ENCODE data around the gene PTPRE. TPM values are rescaled to one million over a fixed set of nuclear protein-coding genes. Genes with fewer than 3 reads are reported as not detected.
A peak's percentile ranks its signal among the peaks of the same experiment; 100 is the strongest.

PTPRE gene
- total RNA-seq, 1 experiment from 2014 or later, result 1.5 TPM

DNA sequence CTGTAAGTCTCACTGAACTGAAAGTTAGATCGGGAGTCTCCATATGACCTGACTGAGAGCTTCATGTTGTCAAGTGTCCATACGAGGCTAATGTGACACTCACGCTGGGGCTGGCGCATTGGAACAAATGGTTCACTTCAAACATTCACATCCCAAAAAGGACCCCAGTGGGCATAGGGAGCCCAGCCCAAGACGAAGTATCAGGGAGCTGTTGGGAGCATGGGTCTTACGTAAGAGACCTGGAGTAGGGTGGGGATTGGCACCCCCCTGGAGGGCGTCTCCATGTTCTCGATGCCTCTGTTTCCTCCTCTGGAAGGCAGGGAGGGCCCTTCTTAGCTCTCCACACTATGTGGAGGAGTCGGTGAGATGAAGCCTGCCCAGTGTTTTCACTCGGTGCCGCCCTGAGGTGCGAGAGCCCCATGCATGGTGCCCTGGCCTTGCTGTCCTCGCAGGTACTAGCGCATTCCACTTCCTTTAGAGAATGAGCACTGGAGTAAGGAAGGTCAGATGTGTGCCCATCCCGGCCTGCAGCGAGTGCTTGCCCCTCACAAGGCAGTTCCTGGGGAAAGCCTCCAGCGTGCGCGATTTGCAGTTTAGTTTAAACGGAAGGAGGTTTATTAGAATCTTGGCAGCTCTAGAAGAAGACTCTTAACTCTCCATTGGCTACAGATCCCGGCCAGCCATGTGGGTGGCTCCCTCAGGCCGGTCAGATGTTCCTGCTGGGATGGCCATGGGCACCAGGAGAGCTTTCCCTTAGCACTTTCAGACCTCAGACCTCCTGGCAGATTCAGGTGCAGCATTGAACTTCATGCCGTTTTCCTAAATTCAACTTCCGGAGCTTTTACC lies 64.4 kb downstream of the PTPRE start:
- no peaks in the 10 kb centered on the region for H3K9me3 ChIP-seq (replicated peaks)
- no peak for DNase-seq (ENCODE audit: low read depth in 1 of 2, low spot score in 2 of 2)
- H3K27ac ChIP-seq, result no peak overlapping the region
- H3K4me3 ChIP-seq, result no peak overlapping the region
- no peaks in the 10 kb centered on the region for H3K36me3 ChIP-seq
- no peaks in the 10 kb centered on the region for H3K27me3 ChIP-seq (replicated peaks)
- peaks cover 17% of the 10 kb centered on the region for H3K4me1 ChIP-seq (replicated peaks)

DNA sequence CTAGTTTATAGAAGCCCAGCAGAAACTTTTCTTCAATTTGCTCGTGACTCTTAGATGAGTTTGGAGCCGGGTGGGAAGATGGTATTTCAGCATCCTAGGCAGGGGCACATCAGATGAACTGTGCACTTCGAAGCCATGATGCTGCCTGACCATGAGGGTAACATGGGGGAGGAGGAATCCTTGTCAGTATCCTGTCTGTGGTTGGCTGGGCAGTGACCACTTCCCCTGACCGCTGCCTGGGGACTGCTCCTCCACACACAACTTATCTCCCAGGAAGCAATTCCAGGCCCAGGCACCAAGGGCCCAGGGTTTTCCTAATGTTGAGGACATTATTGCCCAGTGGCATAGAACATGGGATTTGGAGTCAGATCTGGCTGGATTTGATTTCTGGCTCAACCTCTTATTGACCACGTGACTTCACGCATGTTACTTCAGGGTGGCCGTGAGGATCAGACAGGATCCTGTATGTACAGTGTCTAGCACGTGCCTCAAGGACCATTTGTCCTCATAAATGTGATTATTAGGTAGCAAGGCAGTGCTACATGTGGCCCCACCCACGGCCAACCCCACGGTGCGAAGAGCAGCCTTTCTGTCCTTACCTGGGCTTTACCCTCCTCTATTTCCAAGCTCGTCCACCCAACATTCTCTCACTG lies 65.2 kb downstream of the PTPRE start:
- Histone ChIP-seq H3K27me3 (replicated peaks) (no peaks in the 10 kb centered on the region), H3K27ac (no peak overlapping the region), H3K4me3 (no peak overlapping the region), H3K36me3 (no peaks in the 10 kb centered on the region), H3K9me3 (replicated peaks) (no peaks in the 10 kb centered on the region), H3K4me1 (replicated peaks) (peaks cover 24% of the 10 kb centered on the region)
- DNase-seq (ENCODE audit: low read depth in 1 of 2, low spot score in 2 of 2), result no peak

DNA sequence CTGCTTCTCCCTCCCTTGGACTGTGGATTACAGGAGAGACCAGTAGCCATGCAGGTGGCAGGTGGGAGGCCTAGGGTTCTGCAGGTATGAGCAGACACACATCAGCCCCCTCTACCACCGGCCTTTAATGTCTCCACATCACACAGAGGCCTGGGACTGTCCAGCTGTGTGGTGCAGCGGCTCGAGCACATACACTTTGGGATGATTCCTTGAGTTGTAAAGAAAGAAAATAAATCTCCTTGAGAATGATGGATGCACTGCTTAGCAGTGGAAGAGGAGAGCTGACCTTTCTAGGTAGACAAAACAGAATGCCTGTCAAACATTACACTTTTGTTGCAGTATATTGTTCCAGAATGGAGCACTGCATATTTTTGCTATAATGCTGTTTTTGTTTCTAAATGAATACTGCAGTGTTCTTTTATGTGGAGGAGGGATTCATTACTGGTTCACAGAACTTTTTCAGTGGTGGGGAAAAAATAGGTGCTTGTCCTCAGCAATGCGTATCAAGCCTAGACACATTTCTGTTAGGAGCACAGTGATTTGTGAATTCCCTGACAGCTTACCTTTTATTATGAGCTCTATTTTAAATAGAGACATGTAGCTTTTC lies 66.0 kb downstream of the PTPRE start:
- H3K36me3 ChIP-seq, result no peaks in the 10 kb centered on the region
- H3K9me3 ChIP-seq (replicated peaks), result no peaks in the 10 kb centered on the region
- no peak overlapping the region for H3K4me3 ChIP-seq
- H3K27me3 ChIP-seq (replicated peaks), result no peaks in the 10 kb centered on the region
- DNase-seq (ENCODE audit: low read depth in 1 of 2, low spot score in 2 of 2), result no peak
- H3K4me1 ChIP-seq (replicated peaks), result peaks cover 30% of the 10 kb centered on the region
- H3K27ac ChIP-seq, result no peak overlapping the region

DNA sequence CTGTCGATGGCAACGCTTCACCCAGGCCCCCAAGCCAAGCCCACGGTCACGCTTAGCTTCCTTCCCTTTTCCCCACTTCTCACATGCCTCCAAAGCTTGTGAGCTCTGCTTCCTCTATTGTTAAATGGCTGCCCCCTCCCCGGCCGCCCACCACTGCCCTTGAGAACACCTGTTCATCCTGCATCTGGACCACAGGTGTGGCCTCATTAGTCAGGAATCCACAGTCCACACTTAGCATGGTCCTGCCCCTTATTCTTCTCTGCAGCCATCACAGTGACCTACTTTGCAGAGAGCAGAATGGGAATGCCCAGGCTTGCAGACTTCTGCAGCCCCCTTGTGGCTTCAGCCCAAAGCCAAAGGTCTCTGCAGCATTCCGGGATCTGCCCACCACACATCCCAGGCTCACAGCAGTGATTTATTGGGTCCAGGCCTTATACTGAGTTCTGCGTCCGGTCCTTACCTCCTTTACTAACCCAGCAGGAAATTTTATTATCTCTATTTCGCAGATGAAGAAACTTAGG lies 66.9 kb downstream of the PTPRE start:
- H3K36me3 ChIP-seq, result no peaks in the 10 kb centered on the region
- no peak overlapping the region for H3K27ac ChIP-seq
- no peak for DNase-seq (ENCODE audit: low read depth in 1 of 2, low spot score in 2 of 2)
- no peaks in the 10 kb centered on the region for H3K27me3 ChIP-seq (replicated peaks)
- no peak overlapping the region for H3K4me3 ChIP-seq
- H3K4me1 ChIP-seq (replicated peaks), result peaks cover 26% of the 10 kb centered on the region
- H3K9me3 ChIP-seq (replicated peaks), result no peaks in the 10 kb centered on the region

DNA sequence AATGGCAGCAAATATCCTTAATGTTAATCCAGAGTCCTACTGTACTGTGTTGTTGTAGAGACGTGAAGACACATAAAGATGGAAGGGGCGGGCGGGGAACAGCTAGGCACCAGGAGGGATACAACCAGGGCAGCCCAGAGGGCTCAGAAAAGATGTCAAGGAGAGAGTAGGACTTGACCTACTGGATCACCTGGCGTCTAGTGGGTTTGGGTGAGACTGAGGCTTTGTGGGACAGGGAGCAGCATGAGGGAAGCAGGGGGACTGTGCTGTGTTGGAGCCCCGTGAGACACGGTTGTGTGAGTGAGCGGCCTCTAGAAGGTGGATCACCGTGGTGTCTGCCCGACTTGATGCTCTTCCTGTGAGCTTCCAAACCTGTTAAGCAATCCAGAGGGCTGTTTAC lies 68.0 kb downstream of the PTPRE start:
- Histone ChIP-seq H3K9me3 (replicated peaks) (0 out of 2 replicates have a peak, but pooled peaks cover 1% of the 10 kb centered on the region), H3K36me3 (no peaks in the 10 kb centered on the region), H3K4me1 (replicated peaks) (peaks cover 22% of the 10 kb centered on the region), H3K4me3 (no peak overlapping the region), H3K27ac (no peak overlapping the region), H3K27me3 (replicated peaks) (no peaks in the 10 kb centered on the region)
- no peak for DNase-seq (ENCODE audit: low read depth in 1 of 2, low spot score in 2 of 2)

DNA sequence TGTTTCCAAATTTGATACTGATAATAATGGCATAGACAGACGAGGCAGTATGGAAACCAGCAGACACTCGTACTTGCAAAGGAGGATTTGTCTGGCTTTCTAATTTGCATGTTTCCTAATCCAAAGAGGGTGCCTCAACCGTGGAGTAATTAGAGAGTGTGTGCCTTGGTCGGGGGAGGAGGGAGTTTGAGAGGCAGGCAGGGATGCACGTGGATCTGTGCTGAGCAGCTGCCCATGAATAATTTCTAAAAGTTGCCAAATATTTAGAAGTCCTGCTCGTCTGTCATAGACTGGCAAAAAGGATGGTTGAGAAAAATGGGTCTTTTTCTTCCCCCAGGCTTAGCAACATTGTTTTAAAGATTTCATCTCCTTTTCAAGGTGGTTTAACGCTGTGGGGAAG lies 69.4 kb downstream of the PTPRE start:
- Histone ChIP-seq H3K4me3 (no peak overlapping the region), H3K9me3 (replicated peaks) (peaks cover 3% of the 10 kb centered on the region; the same call in 1 of the 2 replicates), H3K27me3 (replicated peaks) (no peaks in the 10 kb centered on the region), H3K4me1 (replicated peaks) (peaks cover 22% of the 10 kb centered on the region), H3K36me3 (no peaks in the 10 kb centered on the region), H3K27ac (no peak overlapping the region)
- no peak for DNase-seq (ENCODE audit: low read depth in 1 of 2, low spot score in 2 of 2)

DNA sequence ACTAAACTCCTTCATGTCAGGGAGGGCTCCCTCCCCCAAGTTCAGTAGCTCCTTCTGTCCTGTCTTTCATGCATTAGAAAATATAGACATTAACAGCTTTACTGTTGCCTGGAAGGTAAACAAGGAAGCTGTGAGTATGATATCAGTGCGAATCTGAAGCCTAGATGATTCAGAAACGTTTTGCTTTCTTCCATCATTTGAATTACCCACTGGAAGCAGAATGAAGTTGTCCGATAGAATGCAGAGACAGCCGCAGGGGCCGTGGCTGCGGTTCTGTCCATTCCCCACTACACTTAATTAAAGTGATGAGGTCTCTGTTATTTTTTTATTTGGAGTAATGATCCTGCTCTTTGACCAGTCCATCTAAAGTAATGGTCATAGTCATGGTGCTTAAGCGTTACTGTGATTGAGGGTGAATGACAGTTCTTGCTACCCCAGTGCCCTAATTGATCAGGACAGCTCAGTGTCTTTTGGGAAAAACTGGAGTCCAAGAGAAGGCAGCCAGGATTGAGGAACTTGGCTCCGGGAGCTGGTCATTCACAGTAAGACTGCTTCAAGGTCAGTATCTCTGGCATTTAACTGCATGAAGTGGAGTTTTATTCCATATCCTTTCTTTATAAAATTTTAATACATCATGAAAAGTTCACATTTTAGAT lies 69.9 kb downstream of the PTPRE start:
- Histone ChIP-seq H3K36me3 (no peaks in the 10 kb centered on the region), H3K4me3 (no peak overlapping the region), H3K9me3 (replicated peaks) (peaks cover 3% of the 10 kb centered on the region; the same call in 1 of the 2 replicates), H3K4me1 (replicated peaks) (peaks cover 22% of the 10 kb centered on the region), H3K27me3 (replicated peaks) (no peaks in the 10 kb centered on the region), H3K27ac (peak overlapping the region; percentile 70)
- DNase-seq (ENCODE audit: low read depth in 1 of 2, low spot score in 2 of 2), result no peak

DNA sequence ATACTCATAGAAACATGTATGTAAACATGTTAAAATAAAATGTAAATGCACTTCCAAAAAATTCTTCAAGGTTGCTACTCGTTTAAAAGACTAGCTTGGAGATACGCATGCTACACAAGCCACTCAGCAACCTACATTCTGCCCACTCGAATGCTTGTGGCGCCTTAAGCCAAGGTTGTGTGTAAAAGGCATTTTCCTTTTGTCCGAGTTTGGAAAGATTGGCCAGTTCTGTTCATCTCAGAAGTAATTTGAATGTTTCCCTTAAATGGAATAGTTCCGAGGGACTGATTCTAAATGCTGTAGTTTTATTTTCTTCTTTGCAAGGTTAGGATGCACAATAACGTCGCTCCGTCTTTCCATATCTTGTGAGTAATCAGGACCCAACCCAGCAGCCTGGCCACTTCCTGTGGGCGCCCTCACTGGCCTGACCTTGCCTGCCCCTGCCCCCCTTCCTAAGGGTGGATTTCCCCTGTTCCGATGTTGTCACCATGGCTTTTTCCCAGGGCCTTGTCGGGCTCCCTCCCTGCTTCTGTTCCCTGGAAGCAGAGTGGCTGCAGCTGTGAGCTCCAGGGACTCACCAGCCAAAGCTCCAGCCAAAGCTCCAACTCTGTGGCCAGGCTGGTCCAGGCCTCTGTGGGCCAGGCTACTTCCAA lies 70.6 kb downstream of the PTPRE start:
- H3K9me3 ChIP-seq (replicated peaks), result peaks cover 3% of the 10 kb centered on the region; the same call in 1 of the 2 replicates
- H3K4me3 ChIP-seq, result peak overlapping the region; percentile 13; the same call in 1 of the 2 replicates
- no peaks in the 10 kb centered on the region for H3K36me3 ChIP-seq
- peaks cover 22% of the 10 kb centered on the region for H3K4me1 ChIP-seq (replicated peaks)
- DNase-seq (ENCODE audit: low read depth in 1 of 2, low spot score in 2 of 2), result peak; percentile 71 to 72
- H3K27ac ChIP-seq, result peak overlapping the region; percentile 70
- no peaks in the 10 kb centered on the region for H3K27me3 ChIP-seq (replicated peaks)

DNA sequence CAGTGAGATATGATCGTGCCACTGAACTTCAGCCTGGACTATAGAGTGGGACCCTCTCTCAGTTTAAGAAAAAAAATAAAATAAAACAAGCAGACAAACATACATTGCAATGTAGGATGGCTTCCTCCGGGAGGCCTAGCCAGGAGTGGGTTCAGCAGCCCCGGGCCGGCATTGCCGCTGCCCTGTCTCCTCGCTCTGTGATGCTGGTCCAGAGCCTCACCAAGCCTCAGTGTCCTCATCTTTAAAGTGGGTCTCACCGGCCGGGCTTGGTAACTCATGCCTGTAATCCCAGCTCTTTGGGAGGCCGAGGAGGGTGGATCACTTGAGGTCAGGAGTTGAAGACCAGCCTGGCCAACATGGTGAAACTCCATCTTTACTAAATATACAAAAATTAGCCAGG lies 71.6 kb downstream of the PTPRE start:
- Histone ChIP-seq H3K9me3 (replicated peaks) (peaks cover 3% of the 10 kb centered on the region; the same call in 1 of the 2 replicates), H3K4me1 (replicated peaks) (peaks cover 22% of the 10 kb centered on the region), H3K4me3 (no peak overlapping the region), H3K36me3 (no peaks in the 10 kb centered on the region), H3K27me3 (replicated peaks) (no peaks in the 10 kb centered on the region), H3K27ac (no peak overlapping the region)
- DNase-seq (ENCODE audit: low read depth in 1 of 2, low spot score in 2 of 2), result no peak

DNA sequence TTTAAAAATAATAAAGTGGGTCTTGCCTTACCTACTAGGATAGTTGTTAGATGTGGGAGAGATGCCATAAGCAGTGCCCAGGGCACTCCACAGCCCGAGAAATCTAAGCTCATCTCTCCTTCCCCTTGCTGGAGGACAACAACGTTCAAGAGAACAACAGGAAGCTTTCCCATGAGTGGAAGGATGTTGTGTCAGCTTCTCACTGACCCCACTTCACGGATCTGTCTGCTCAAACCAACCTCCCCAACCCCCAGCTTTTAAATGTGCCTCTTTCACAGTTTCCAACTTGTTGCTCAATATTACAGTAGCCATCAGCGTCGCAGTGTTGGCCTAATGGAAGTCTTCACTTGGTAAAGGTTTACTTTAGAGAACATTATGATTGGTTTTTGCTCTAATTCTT lies 72.1 kb downstream of the PTPRE start:
- Histone ChIP-seq H3K36me3 (no peaks in the 10 kb centered on the region), H3K4me3 (no peak overlapping the region), H3K9me3 (replicated peaks) (peaks cover 3% of the 10 kb centered on the region; the same call in 1 of the 2 replicates), H3K27me3 (replicated peaks) (no peaks in the 10 kb centered on the region), H3K4me1 (replicated peaks) (peaks cover 22% of the 10 kb centered on the region), H3K27ac (no peak overlapping the region)
- DNase-seq (ENCODE audit: low read depth in 1 of 2, low spot score in 2 of 2), result no peak

DNA sequence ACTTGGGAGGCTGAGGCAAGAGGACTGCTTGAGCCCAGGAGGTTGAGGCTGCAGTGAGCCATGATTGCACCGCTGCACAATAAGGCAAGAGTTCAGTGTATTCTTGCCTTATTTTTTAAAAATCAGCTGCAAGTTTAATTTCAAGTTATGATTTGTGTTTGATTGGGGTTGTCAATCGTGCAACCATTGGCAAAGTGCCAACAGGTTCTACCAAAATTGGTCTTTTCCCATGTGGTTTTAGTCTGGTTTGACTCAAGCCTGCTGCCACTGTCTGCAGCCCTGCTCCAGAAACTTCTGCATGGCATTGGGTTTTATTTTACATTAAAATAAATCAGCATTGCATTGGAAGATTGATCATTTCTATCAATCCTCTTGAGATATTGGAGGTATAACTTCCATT lies 72.7 kb downstream of the PTPRE start:
- DNase-seq (ENCODE audit: low read depth in 1 of 2, low spot score in 2 of 2), result no peak
- Histone ChIP-seq H3K9me3 (replicated peaks) (peaks cover 3% of the 10 kb centered on the region; the same call in 1 of the 2 replicates), H3K36me3 (no peaks in the 10 kb centered on the region), H3K4me1 (replicated peaks) (peaks cover 22% of the 10 kb centered on the region), H3K27me3 (replicated peaks) (no peaks in the 10 kb centered on the region), H3K4me3 (no peak overlapping the region), H3K27ac (no peak overlapping the region)

DNA sequence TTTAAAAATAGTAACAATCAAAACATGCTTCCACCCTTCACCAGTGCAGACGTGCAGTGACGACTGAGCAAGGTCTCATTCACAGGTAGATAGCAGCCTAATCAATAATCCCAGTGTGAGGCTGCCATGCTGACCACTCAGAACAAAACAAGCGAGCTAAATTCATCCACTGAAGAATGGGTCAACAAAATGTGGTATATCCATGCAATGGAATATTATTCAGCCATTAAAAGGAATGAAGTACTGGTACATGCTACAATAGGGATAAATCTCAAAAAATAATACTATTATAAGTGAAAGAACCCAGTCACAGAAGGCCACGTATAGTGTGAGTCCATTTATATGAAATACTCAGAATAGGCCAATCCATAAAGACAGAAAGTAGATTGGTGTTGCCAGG lies 74.0 kb downstream of the PTPRE start:
- Histone ChIP-seq H3K36me3 (no peaks in the 10 kb centered on the region), H3K27ac (no peak overlapping the region), H3K9me3 (replicated peaks) (peaks cover 3% of the 10 kb centered on the region; the same call in 1 of the 2 replicates), H3K27me3 (replicated peaks) (no peaks in the 10 kb centered on the region), H3K4me1 (replicated peaks) (peaks cover 22% of the 10 kb centered on the region), H3K4me3 (no peak overlapping the region)
- no peak for DNase-seq (ENCODE audit: low read depth in 1 of 2, low spot score in 2 of 2)

DNA sequence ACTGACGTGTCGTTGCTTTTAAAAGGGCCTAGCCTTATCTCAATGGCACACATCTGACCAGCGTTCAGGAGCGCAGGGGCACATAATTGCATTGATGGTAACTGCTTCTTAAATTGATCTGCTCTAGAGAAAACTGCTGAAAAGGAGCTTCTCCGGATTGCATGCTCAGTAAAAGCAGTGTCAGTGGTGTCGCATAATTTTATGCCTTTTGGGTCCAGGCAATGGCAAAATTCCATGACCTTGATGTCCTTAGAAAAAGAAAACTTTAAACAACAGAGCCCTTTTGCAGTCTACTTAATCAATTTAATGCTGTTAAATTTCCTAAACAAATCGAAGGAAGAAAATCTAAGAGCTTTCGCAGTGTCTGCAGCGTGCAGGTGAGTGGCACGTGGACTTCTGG lies 75.7 kb downstream of the PTPRE start:
- Histone ChIP-seq H3K36me3 (no peaks in the 10 kb centered on the region), H3K27me3 (replicated peaks) (no peaks in the 10 kb centered on the region), H3K4me1 (replicated peaks) (peaks cover 7% of the 10 kb centered on the region), H3K27ac (no peak overlapping the region), H3K9me3 (replicated peaks) (peaks cover 3% of the 10 kb centered on the region; the same call in 1 of the 2 replicates), H3K4me3 (no peak overlapping the region)
- no peak for DNase-seq (ENCODE audit: low read depth in 1 of 2, low spot score in 2 of 2)
